K562 (cell line): ENCODE data around the gene DENND2A. TPM values are rescaled to one million over a fixed set of nuclear protein-coding genes. Genes with fewer than 3 reads are reported as not detected.

ENCODE experiments used
- ATAC-seq: fragments of 200-7000 bp; cut with Tn5 transposase; 3 replicates; pipeline ENCODE4 v1.9.1; 2020; ENCODE audit warnings: moderate library complexity
- BruUV-seq: library from RNA; stranded (reverse); fragments of 400-500 nt; replicated peaks from 2 replicates; lab custom pipeline; 2021; lab: Mats Ljungman, UMichigan
- CTCF ChIA-PET: fragments of 300-600 bp; formaldehyde crosslinking; extraction: SDS; loops from one replicate; lab custom pipeline; 2021; ENCODE audit warnings: low intra/inter-chr PET ratio; lab: Yijun Ruan, JAX
- POLR2A ChIA-PET: fragments of 300-600, 350-650 bp; sonication (Branson Sonifier 250); formaldehyde crosslinking; extraction: SDS; loops from one replicate; lab custom pipeline; 2021; ENCODE audit warnings: antibody characterized with exemption, inconsistent platforms; lab: Yijun Ruan, JAX
- DNase-seq, 4 experiments: peaks; one replicate each; pipeline versions ENCODE4 v3.0.0 to v3.0.0-alpha.2; 2011 to 2018; ENCODE audit warnings: low spot score in 3 of 4, mixed read lengths in 3 of 4; ENCODE audit errors: extremely low read depth in 1 of 4
- FAIRE-seq: peaks from 2 replicates; lab custom pipeline; 2011; peaks lifted over from hg19 to GRCh38; lab: Jason Lieb, UNC
- H2AFZ ChIP-seq: 2 replicates; pipeline ENCODE4 v1.6.0; 2011; ENCODE audit warnings: low read depth, low read length, control low read depth, inconsistent platforms
- H3K27ac ChIP-seq: fragments of 200-600 bp; 3 replicates; pipeline ENCODE4 v1.8.0; 2011; ENCODE audit warnings: low read depth, mild to moderate bottlenecking, control low read depth, inconsistent platforms, low read length, moderate library complexity, mixed read lengths; ENCODE audit errors: extremely low read depth
- H3K27me3 ChIP-seq, 2 experiments: fragments of 300-600 bp in 1 of 2; 2 replicates in 1 of 2; 3 replicates in 1 of 2; pipeline versions ENCODE4 v1.6.0 to v1.8.0; 2011; ENCODE audit warnings: inconsistent platforms in 2 of 2, low read length in 2 of 2, mild to moderate bottlenecking in 1 of 2, mixed read lengths in 1 of 2, moderate library complexity in 1 of 2; ENCODE audit not compliant: control insufficient read depth in 2 of 2, insufficient read depth in 2 of 2
- H3K36me3 ChIP-seq: fragments of 300-600 bp; 3 replicates; pipeline ENCODE4 v1.8.0; 2011; ENCODE audit warnings: mild to moderate bottlenecking, low read length, inconsistent platforms; ENCODE audit not compliant: control insufficient read depth, insufficient read depth
- H3K4me1 ChIP-seq, 2 experiments: fragments of 200-600 bp in 1 of 2; replicated peaks in 1 of 2; 2 replicates in 1 of 2; 3 replicates in 1 of 2; pipeline versions ENCODE4 v1.5.1 to v1.8.0; 2011; ENCODE audit warnings: inconsistent platforms in 2 of 2, low read length in 2 of 2, mild to moderate bottlenecking in 1 of 2, mixed read lengths in 1 of 2, moderate library complexity in 1 of 2; ENCODE audit not compliant: control insufficient read depth in 2 of 2, insufficient read depth in 2 of 2
- H3K4me2 ChIP-seq: 2 replicates; pipeline ENCODE4 v1.6.1; 2011; ENCODE audit warnings: low read length, control low read depth, inconsistent platforms, mixed read lengths; ENCODE audit not compliant: insufficient read depth
- H3K4me3 ChIP-seq: fragments of 200-600 bp; sonication (generic), shearing (Covaris generic); 2 replicates; pipeline ENCODE4 v1.5.1; 2016; ENCODE audit warnings: control low read depth, inconsistent platforms
- H3K79me2 ChIP-seq: fragments of 200-600 bp; 3 replicates; pipeline ENCODE4 v1.8.0; 2011; ENCODE audit warnings: low read length, inconsistent platforms; ENCODE audit not compliant: control insufficient read depth, insufficient read depth
- H3K9ac ChIP-seq, 2 experiments: 2 replicates each; pipeline versions ENCODE4 v1.6.0 to v1.6.1; 2011; ENCODE audit warnings: low read depth in 2 of 2, low read length in 2 of 2, control low read depth in 1 of 2, inconsistent platforms in 1 of 2, mild to moderate bottlenecking in 1 of 2, mixed read lengths in 1 of 2; ENCODE audit not compliant: insufficient read depth in 1 of 2
- H3K9me1 ChIP-seq: one replicate; pipeline ENCODE4 v1.6.0; 2011; ENCODE audit warnings: inconsistent platforms, mild to moderate bottlenecking, low read length, moderate library complexity; ENCODE audit not compliant: control insufficient read depth, insufficient read depth
- H3K9me3 ChIP-seq: replicated peaks from 2 replicates; pipeline ENCODE4 v1.5.1; 2011; ENCODE audit warnings: low read depth, low read length, inconsistent platforms; ENCODE audit not compliant: control insufficient read depth, insufficient read depth
- H4K20me1 ChIP-seq: replicated peaks from 2 replicates; pipeline ENCODE4 v1.6.1; 2011; ENCODE audit warnings: low read length, inconsistent platforms, mixed read lengths; ENCODE audit not compliant: control insufficient read depth, insufficient read depth
- ARID1B ChIP-seq: fragments of 450-650 bp; IDR thresholded peaks from 2 replicates; pipeline ENCODE4 v1.6.1; 2016; ENCODE audit warnings: antibody characterized with exemption, mild to moderate bottlenecking, inconsistent platforms
- CBX1 ChIP-seq: sonication (generic); IDR thresholded peaks from 2 replicates; pipeline ENCODE4 v1.6.1; 2016; ENCODE audit warnings: antibody characterized with exemption, low read depth, mild to moderate bottlenecking
- EGR1 ChIP-seq: fragments of 450-650 bp; conservative IDR thresholded peaks from 2 replicates; pipeline ENCODE4 v1.6.1; 2017; ENCODE audit warnings: mild to moderate bottlenecking
- PHF20 ChIP-seq: fragments of 450-650 bp; IDR thresholded peaks from 2 replicates; pipeline ENCODE4 v1.6.1; 2018; ENCODE audit not compliant: partially characterized antibody
- PTTG1 ChIP-seq: fragments of 450-650 bp; IDR thresholded peaks from 2 replicates; pipeline ENCODE4 v1.6.1; 2016; ENCODE audit warnings: low read depth, mild to moderate bottlenecking, missing genetic modification characterization, missing compliant biosample characterization
- SMARCB1 ChIP-seq: IDR thresholded peaks from 2 replicates; pipeline ENCODE4 v1.6.1; 2011; ENCODE audit warnings: improper control_type of control experiment, low read depth; ENCODE audit not compliant: insufficient read length
- ZNF3 ChIP-seq: fragments of 250-450 bp; sonication (Bioruptor Pico); IDR thresholded peaks from 2 replicates; pipeline ENCODE4 v1.5.0; 2021; ENCODE audit warnings: mild to moderate bottlenecking, moderate library complexity
- WGBS: fragments of 100-300 bp; shearing (Covaris generic); methylation state at CpG from one replicate; pipeline ENCODE4 v1.1.6; 2016; ENCODE audit warnings: low coverage, mixed read lengths; ENCODE audit not compliant: insufficient coverage; ENCODE audit errors: missing lambda C conversion rate; 5-methylcytosine and 5-hydroxymethylcytosine counted together
- in situ Hi-C: fragments of 300-500 bp; cut with MboI; formaldehyde crosslinking; loops from 4 replicates; pipeline ENCODE4 v1.15.0; 2018; ENCODE audit warnings: inconsistent platforms, mixed read lengths
- intact Hi-C: fragments of 100-400 bp; cut with micrococcal nuclease; formaldehyde crosslinking; loops from 2 replicates; pipeline ENCODE4 v1.14.2; 2022
- polyA plus RNA-seq, 8 experiments: library from polyadenylated mRNA; depleted of rRNA in 4 of 8; stranded (reverse) in 5 of 8; unstranded in 3 of 8; fragments of >200 nt; fragmentation: Nextera tagmentation in 2 of 8; fragmentation: Illumina TruSeq in 1 of 8; extraction: Ambion mirVana in 2 of 8; extraction: Trizol in 1 of 8; gene quantifications; 2 replicates each; pipeline versions ENCODE4 v1.2.1 to v1.2.3, GENCODE V29; 2011 to 2014; ENCODE audit warnings: inconsistent platforms in 1 of 8, missing spikeins in 1 of 8
- total RNA-seq, 7 experiments: library from RNA; depleted of rRNA in 6 of 7; stranded (reverse); fragments of >200 nt in 6 of 7; fragmentation: Illumina TruSeq in 2 of 7; extraction: Trizol in 2 of 7; gene quantifications; 2 replicates each; pipeline versions ENCODE4 v1.2.1 to v1.2.3, GENCODE V29; 2011 to 2021; ENCODE audit warnings: low replicate concordance in 1 of 7
- TF ChIP-seq, protein P1 (sequence below), 2 experiments: fragments of 450-650 bp in 1 of 2; sonication (generic) in 1 of 2; formaldehyde crosslinking in 1 of 2; IDR thresholded peaks; 2 replicates each; pipeline versions ENCODE4 v1.7.1 to v1.9.0; 2016 to 2022; ENCODE audit warnings: inconsistent platforms in 1 of 2, mild to moderate bottlenecking in 1 of 2, missing genetic modification reagents in 1 of 2
- TF ChIP-seq, protein P2 (sequence below): sonication (generic); formaldehyde crosslinking; IDR thresholded peaks from 2 replicates; pipeline ENCODE4 v1.8.0; 2022; ENCODE audit warnings: mild to moderate bottlenecking, missing genetic modification reagents

Gene DENND2A
- total and polyA plus RNA-seq, 9 of the 15 experiments (the other 6 are each of a cell fraction or from before 2014, with no cell fraction given): not detected

GRCh38 chr7:140537750-140538482, 102.7 kb downstream of the DENND2A start:
- no peak for TF ChIP-seq ARID1B
- TF ChIP-seq PHF20: no peak
- no peak for TF ChIP-seq SMARCB1
- peak; percentile 37; the same call in 1 of the 2 replicates for TF ChIP-seq EGR1
- no peak for TF ChIP-seq ZNF3 (CRISPR knock-in tag)
- TF ChIP-seq, protein P1, sequence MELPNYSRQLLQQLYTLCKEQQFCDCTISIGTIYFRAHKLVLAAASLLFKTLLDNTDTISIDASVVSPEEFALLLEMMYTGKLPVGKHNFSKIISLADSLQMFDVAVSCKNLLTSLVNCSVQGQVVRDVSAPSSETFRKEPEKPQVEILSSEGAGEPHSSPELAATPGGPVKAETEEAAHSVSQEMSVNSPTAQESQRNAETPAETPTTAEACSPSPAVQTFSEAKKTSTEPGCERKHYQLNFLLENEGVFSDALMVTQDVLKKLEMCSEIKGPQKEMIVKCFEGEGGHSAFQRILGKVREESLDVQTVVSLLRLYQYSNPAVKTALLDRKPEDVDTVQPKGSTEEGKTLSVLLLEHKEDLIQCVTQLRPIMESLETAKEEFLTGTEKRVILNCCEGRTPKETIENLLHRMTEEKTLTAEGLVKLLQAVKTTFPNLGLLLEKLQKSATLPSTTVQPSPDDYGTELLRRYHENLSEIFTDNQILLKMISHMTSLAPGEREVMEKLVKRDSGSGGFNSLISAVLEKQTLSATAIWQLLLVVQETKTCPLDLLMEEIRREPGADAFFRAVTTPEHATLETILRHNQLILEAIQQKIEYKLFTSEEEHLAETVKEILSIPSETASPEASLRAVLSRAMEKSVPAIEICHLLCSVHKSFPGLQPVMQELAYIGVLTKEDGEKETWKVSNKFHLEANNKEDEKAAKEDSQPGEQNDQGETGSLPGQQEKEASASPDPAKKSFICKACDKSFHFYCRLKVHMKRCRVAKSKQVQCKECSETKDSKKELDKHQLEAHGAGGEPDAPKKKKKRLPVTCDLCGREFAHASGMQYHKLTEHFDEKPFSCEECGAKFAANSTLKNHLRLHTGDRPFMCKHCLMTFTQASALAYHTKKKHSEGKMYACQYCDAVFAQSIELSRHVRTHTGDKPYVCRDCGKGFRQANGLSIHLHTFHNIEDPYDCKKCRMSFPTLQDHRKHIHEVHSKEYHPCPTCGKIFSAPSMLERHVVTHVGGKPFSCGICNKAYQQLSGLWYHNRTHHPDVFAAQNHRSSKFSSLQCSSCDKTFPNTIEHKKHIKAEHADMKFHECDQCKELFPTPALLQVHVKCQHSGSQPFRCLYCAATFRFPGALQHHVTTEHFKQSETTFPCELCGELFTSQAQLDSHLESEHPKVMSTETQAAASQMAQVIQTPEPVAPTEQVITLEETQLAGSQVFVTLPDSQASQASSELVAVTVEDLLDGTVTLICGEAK (IDR thresholded peaks at IDR 0.05): no peak
- TF ChIP-seq, protein P1 (CRISPR knock-in tag; IDR thresholded peaks at IDR 0.05): no peak
- no peak for TF ChIP-seq CBX1
- TF ChIP-seq PTTG1: no peak
- TF ChIP-seq, protein P2, sequence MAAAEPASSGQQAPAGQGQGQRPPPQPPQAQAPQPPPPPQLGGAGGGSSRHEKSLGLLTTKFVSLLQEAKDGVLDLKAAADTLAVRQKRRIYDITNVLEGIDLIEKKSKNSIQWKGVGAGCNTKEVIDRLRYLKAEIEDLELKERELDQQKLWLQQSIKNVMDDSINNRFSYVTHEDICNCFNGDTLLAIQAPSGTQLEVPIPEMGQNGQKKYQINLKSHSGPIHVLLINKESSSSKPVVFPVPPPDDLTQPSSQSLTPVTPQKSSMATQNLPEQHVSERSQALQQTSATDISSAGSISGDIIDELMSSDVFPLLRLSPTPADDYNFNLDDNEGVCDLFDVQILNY (CRISPR knock-in tag): 0 out of 2 replicates have a peak, but pooled peaks have one; percentile 20
- no peak overlapping the region for H3K9ac ChIP-seq
- H4K20me1 ChIP-seq: no peaks in the 10 kb centered on the region
- ChIA-PET CTCF (no interaction called here), POLR2A (interaction anchor here (0.6 to 1.6 kb wide), 6 partner anchors 10 to 84 kb away, joined by 3 to 7 read pairs (median 3); no protein-coding TSS in a partner anchor)
- peak; percentile 65 for FAIRE-seq
- no peak overlapping the region for H2AFZ ChIP-seq
- 2% methylated on average over 12 of the region's 12 CpGs for WGBS
- H3K79me2 ChIP-seq: no peaks in the 10 kb centered on the region
- no peak for ATAC-seq
- BruUV-seq: no TSS peak
- H3K27me3 ChIP-seq: peaks cover 52 to 99% of the 10 kb centered on the region in 2 experiments
- H3K4me3 ChIP-seq: no peak overlapping the region
- H3K4me2 ChIP-seq: no peak overlapping the region
- intact Hi-C loops: no loop called here
- H3K36me3 ChIP-seq: no peaks in the 10 kb centered on the region
- DNase-seq: peak in 1 of 4 experiments; percentile 13
- H3K9me3 ChIP-seq: no peaks in the 10 kb centered on the region
- no peak overlapping the region for H3K27ac ChIP-seq
- in situ Hi-C loops: no loop called here
- peaks cover 0 to 4% of the 10 kb centered on the region in 2 experiments; a peak in 2 of 5 replicates for H3K4me1 ChIP-seq
- no peaks in the 10 kb centered on the region for H3K9me1 ChIP-seq
